Activated naive CD4-positive, alpha-beta T cell treated with Interleukin-2 at 50 U/mL for 16 hours (primary cell): Measurements from ENCODE around the gene LRRC8D.

Experiments used
- DNase-seq: peaks from one replicate; pipeline ENCODE4 v3.0.0-alpha.2; 2020

The LRRC8D gene

GRCh38 chr1:89898150-89898549, 77.3 kb downstream of the LRRC8D start:
- DNase-seq = no peak

- DNase-seq = no peak
Measured at GRCh38 chr1:89898695-89899470, 78.1 kb downstream of the LRRC8D start.

- no peak for DNase-seq
Measured at GRCh38 chr1:89900323-89900722, 79.5 kb downstream of the LRRC8D start.

- DNase-seq = no peak
Measured at GRCh38 chr1:89900791-89901708, 80.2 kb downstream of the LRRC8D start.

GRCh38 chr1:89901957-89902669, 81.3 kb downstream of the LRRC8D start:
- no peak for DNase-seq

GRCh38 chr1:89903550-89903949, 82.7 kb downstream of the LRRC8D start:
- no peak for DNase-seq

- DNase-seq = no peak
Measured at GRCh38 chr1:89904219-89904980, 83.6 kb downstream of the LRRC8D start.

GRCh38 chr1:89905395-89906058, 84.7 kb downstream of the LRRC8D start:
- DNase-seq = no peak

- DNase-seq = no peak
Measured at GRCh38 chr1:89906088-89906487, 85.3 kb downstream of the LRRC8D start.

GRCh38 chr1:89907727-89908212, 86.9 kb downstream of the LRRC8D start:
- no peak for DNase-seq

- DNase-seq = no peak
Measured at GRCh38 chr1:89908273-89908671, 87.4 kb downstream of the LRRC8D start.

- DNase-seq = no peak
Measured at GRCh38 chr1:89908672-89909436, 88.0 kb downstream of the LRRC8D start.

- DNase-seq = no peak
Measured at GRCh38 chr1:89910268-89910667, 89.4 kb downstream of the LRRC8D start.

- DNase-seq = no peak
Measured at GRCh38 chr1:89910780-89911179, 89.9 kb downstream of the LRRC8D start.

GRCh38 chr1:89911191-89911991, 90.6 kb downstream of the LRRC8D start:
- DNase-seq = no peak

GRCh38 chr1:89912073-89912472, 91.2 kb downstream of the LRRC8D start:
- no peak for DNase-seq

- DNase-seq = no peak
Measured at GRCh38 chr1:89913353-89914095, 92.7 kb downstream of the LRRC8D start.

- no peak for DNase-seq
Measured at GRCh38 chr1:89917353-89917752, 96.5 kb downstream of the LRRC8D start.

GRCh38 chr1:89918127-89918793, 97.4 kb downstream of the LRRC8D start:
- DNase-seq = no peak
